Endothelial cell of umbilical vein (primary cell): ENCODE results near the gene ASMTL. TPM values are rescaled to one million over a fixed set of nuclear protein-coding genes. Genes with fewer than 3 reads are reported as not detected.

Experiments used
- BruUV-seq: library from RNA; stranded (reverse); fragments of 400-500 nt; replicated peaks from 2 replicates; lab custom pipeline; 2021; lab: Mats Ljungman, UMichigan
- CTCF ChIA-PET: fragments of 300-600, 350-600 bp; sonication (Branson Sonifier 250); formaldehyde crosslinking; loops from one replicate; lab custom pipeline; 2021; ENCODE audit warnings: antibody characterized with exemption, inconsistent platforms; lab: Charles Lee
- POLR2A ChIA-PET: fragments of 300-600, 350-600 bp; sonication (Branson Sonifier 250); formaldehyde crosslinking; loops from one replicate; lab custom pipeline; 2021; ENCODE audit warnings: antibody characterized with exemption, inconsistent platforms; lab: Charles Lee
- DNase-seq: peaks from one replicate; pipeline ENCODE4 v3.0.0-alpha.2; 2011; ENCODE audit warnings: low read depth, low spot score
- FAIRE-seq: peaks from 2 replicates; lab custom pipeline; 2011; peaks lifted over from hg19 to GRCh38; lab: Jason Lieb, UNC
- H2AFZ ChIP-seq: 2 replicates; pipeline ENCODE4 v1.6.0; 2012; ENCODE audit warnings: low read depth, low read length, control low read depth, inconsistent platforms
- H3K27ac ChIP-seq: 2 replicates; pipeline ENCODE4 v1.5.1; 2011; ENCODE audit warnings: low read depth, mild to moderate bottlenecking, control low read depth, low read length, moderate library complexity; ENCODE audit not compliant: insufficient read depth
- H3K27me3 ChIP-seq, 2 experiments: 2 replicates each; pipeline versions ENCODE4 v1.6.0 to v1.6.1; 2011; ENCODE audit warnings: low read length in 2 of 2, mixed read lengths in 1 of 2; ENCODE audit not compliant: control insufficient read depth in 2 of 2, insufficient read depth in 2 of 2
- H3K36me3 ChIP-seq, 2 experiments: 2 replicates in 1 of 2; 3 replicates in 1 of 2; pipeline ENCODE4 v1.5.1; 2011; ENCODE audit warnings: low read length in 2 of 2, mild to moderate bottlenecking in 1 of 2, moderate library complexity in 1 of 2; ENCODE audit not compliant: control insufficient read depth in 2 of 2, insufficient read depth in 2 of 2; ENCODE audit errors: extremely low read depth in 1 of 2
- H3K4me1 ChIP-seq: 3 replicates; pipeline ENCODE4 v1.5.1; 2011; ENCODE audit warnings: mild to moderate bottlenecking, low read length; ENCODE audit not compliant: control insufficient read depth, insufficient read depth; ENCODE audit errors: extremely low read depth
- H3K4me2 ChIP-seq: 2 replicates; pipeline ENCODE4 v1.6.1; 2011; ENCODE audit warnings: low read length, control low read depth, mixed read lengths; ENCODE audit not compliant: insufficient read depth
- H3K4me3 ChIP-seq, 3 experiments: fragments of 200-600 bp in 1 of 3; sonication (generic), shearing (Covaris generic) in 1 of 3; replicated peaks in 1 of 3; 2 replicates each; pipeline ENCODE4 v1.5.1; 2011 to 2016; ENCODE audit warnings: control low read depth in 3 of 3, low read length in 3 of 3, mild to moderate bottlenecking in 2 of 3, inconsistent platforms in 1 of 3, low read depth in 1 of 3, moderate library complexity in 1 of 3; ENCODE audit not compliant: insufficient read depth in 1 of 3
- H3K79me2 ChIP-seq: 2 replicates; pipeline ENCODE4 v1.6.0; 2012; ENCODE audit warnings: low read length, inconsistent platforms; ENCODE audit not compliant: control insufficient read depth, insufficient read depth
- H3K9ac ChIP-seq: replicated peaks from 2 replicates; pipeline ENCODE3; 2011; ENCODE audit warnings: low read length, control low read depth; ENCODE audit not compliant: insufficient read depth; ENCODE audit errors: extremely low read depth
- H3K9me1 ChIP-seq: replicated peaks from 3 replicates; pipeline ENCODE4 v1.6.0; 2011; ENCODE audit warnings: mild to moderate bottlenecking, low read length; ENCODE audit not compliant: control insufficient read depth, insufficient read depth; ENCODE audit errors: extremely low read depth
- H3K9me3 ChIP-seq: replicated peaks from 2 replicates; pipeline ENCODE4 v1.5.1; 2012; ENCODE audit warnings: low read length, inconsistent platforms; ENCODE audit not compliant: control insufficient read depth, insufficient read depth
- H4K20me1 ChIP-seq: replicated peaks from 2 replicates; pipeline ENCODE3; 2011; ENCODE audit warnings: mild to moderate bottlenecking, low read length; ENCODE audit not compliant: control insufficient read depth, insufficient read depth; ENCODE audit errors: extremely low read depth
- EZH2 ChIP-seq: IDR thresholded peaks from 2 replicates; pipeline ENCODE4 v1.6.1; 2012; ENCODE audit warnings: borderline replicate concordance, low read depth, mild to moderate bottlenecking, moderate library complexity, low read length, inconsistent platforms; ENCODE audit not compliant: severe bottlenecking
- FOS ChIP-seq: IDR thresholded peaks from 2 replicates; pipeline ENCODE4 v1.6.1; 2011; ENCODE audit warnings: mild to moderate bottlenecking, low read length, moderate library complexity, borderline replicate concordance; ENCODE audit not compliant: insufficient read depth
- GATA2 ChIP-seq: IDR thresholded peaks from 2 replicates; pipeline ENCODE4 v1.7.0; 2011; ENCODE audit warnings: low read depth, mild to moderate bottlenecking, moderate library complexity, mixed read lengths, low read length; ENCODE audit not compliant: insufficient read length, insufficient read depth
- JUN ChIP-seq: IDR thresholded peaks from 2 replicates; pipeline ENCODE4 v1.6.1; 2011; ENCODE audit warnings: borderline replicate concordance, low read depth; ENCODE audit not compliant: insufficient read length, insufficient read depth
- MYC ChIP-seq: IDR thresholded peaks from one replicate; pipeline ENCODE4 v1.6.1; 2011; ENCODE audit warnings: mild to moderate bottlenecking, low read depth, low read length
- POLR2A ChIP-seq: IDR thresholded peaks from 2 replicates; pipeline ENCODE4 v1.6.1; 2012; ENCODE audit warnings: low read depth, mild to moderate bottlenecking, control low read depth, low read length
- POLR2AphosphoS5 ChIP-seq: IDR thresholded peaks from 2 replicates; pipeline ENCODE4 v1.6.1; 2012; ENCODE audit warnings: low read depth, mild to moderate bottlenecking, control low read depth, low read length, moderate library complexity; ENCODE audit not compliant: insufficient read depth
- dilution Hi-C: fragments of 300-500 bp; cut with MboI; formaldehyde crosslinking; loops from one replicate; pipeline ENCODE4 v1.15.0; 2019; ENCODE audit warnings: low sequenced_read_pairs; ENCODE audit not compliant: extremely low pct_ligation_motif_present
- intact Hi-C: fragments of 100-400 bp; cut with micrococcal nuclease; formaldehyde crosslinking; loops from one replicate; pipeline ENCODE4 v1.10.0; 2022
- polyA plus RNA-seq, 4 experiments: library from polyadenylated mRNA; depleted of rRNA in 3 of 4; stranded (reverse) in 3 of 4; unstranded in 1 of 4; fragments of >200 nt; gene quantifications; 2 replicates each; pipeline versions ENCODE4 v1.2.1 to v1.2.3, GENCODE V29; 2011 to 2012; ENCODE audit warnings: missing spikeins in 1 of 4
- total RNA-seq: library from RNA; stranded (reverse); gene quantifications from 2 replicates; pipeline ENCODE4 v1.2.3, GENCODE V29; 2021
- TF ChIP-seq, protein P1 (sequence below), 2 donors: IDR thresholded peaks; 1 replicate in 1 of 2; 2 replicates in 1 of 2; pipeline ENCODE4 v1.5.1; 2011; ENCODE audit warnings: low read length in 2 of 2, mild to moderate bottlenecking in 2 of 2, moderate library complexity in 2 of 2, control low read depth in 1 of 2, inconsistent platforms in 1 of 2, low read depth in 1 of 2; ENCODE audit not compliant: insufficient read depth in 1 of 2; ENCODE audit errors: extremely low read depth in 1 of 2
- TF ChIP-seq, protein P2 (sequence below): IDR thresholded peaks from 2 replicates; pipeline ENCODE4 v1.6.1; 2011; ENCODE audit not compliant: insufficient read depth, insufficient read length

The ASMTL gene
- total and polyA plus RNA-seq, 2 donors (not counting 3 experiments of a cell fraction or from before 2014, with no cell fraction given) = 27.1 to 29.9 TPM

DNA sequence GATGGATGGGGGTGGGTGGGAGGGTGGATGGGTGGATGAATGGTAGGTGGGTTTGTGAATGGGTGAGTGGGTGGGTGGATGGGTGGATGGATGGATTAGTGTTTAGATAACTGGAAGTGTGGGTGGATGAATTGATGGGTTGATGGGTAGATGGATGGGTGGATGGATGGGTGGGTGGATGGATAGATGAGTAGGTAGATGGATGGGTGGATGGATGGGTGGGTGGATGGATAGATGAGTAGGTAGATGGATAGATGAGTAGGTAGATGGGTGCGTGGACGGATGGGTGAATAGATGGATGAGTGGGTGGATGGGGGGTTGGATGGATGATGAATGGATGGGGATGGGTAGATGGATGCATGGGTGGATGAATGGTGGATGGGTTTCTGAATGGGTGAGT lies 20.3 kb upstream of the ASMTL start:
- TF ChIP-seq POLR2AphosphoS5 (no peak), GATA2 (no peak), JUN (no peak), FOS (no peak), MYC (no peak), POLR2A (no peak), EZH2 (no peak)
- TF ChIP-seq, protein P1, sequence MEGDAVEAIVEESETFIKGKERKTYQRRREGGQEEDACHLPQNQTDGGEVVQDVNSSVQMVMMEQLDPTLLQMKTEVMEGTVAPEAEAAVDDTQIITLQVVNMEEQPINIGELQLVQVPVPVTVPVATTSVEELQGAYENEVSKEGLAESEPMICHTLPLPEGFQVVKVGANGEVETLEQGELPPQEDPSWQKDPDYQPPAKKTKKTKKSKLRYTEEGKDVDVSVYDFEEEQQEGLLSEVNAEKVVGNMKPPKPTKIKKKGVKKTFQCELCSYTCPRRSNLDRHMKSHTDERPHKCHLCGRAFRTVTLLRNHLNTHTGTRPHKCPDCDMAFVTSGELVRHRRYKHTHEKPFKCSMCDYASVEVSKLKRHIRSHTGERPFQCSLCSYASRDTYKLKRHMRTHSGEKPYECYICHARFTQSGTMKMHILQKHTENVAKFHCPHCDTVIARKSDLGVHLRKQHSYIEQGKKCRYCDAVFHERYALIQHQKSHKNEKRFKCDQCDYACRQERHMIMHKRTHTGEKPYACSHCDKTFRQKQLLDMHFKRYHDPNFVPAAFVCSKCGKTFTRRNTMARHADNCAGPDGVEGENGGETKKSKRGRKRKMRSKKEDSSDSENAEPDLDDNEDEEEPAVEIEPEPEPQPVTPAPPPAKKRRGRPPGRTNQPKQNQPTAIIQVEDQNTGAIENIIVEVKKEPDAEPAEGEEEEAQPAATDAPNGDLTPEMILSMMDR (IDR thresholded peaks at IDR 0.05; ENCODE audit: extremely low read depth in 1 of 2, insufficient read depth in 1 of 2, low read depth in 1 of 2, low read length in 2 of 2) = no peak
- TF ChIP-seq, protein P2, sequence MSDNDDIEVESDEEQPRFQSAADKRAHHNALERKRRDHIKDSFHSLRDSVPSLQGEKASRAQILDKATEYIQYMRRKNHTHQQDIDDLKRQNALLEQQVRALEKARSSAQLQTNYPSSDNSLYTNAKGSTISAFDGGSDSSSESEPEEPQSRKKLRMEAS = no peak
- H3K9ac ChIP-seq = no peak overlapping the region
- no TSS peak for BruUV-seq
- CTCF ChIA-PET = no interaction called here
- no peaks in the 10 kb centered on the region for H3K27me3 ChIP-seq
- DNase-seq (no peak), FAIRE-seq (no peak)
- intact Hi-C loops (no loop called here), dilution Hi-C loops (no loop called here)
- H2AFZ ChIP-seq = no peak overlapping the region
- no peak overlapping the region for H3K27ac ChIP-seq
- H4K20me1 ChIP-seq = no peaks in the 10 kb centered on the region
- no peaks in the 10 kb centered on the region for H3K4me1 ChIP-seq
- POLR2A ChIA-PET = no interaction called here
- no peak overlapping the region for H3K4me2 ChIP-seq
- no peak overlapping the region for H3K4me3 ChIP-seq
- no peaks in the 10 kb centered on the region for H3K9me1 ChIP-seq
- no peaks in the 10 kb centered on the region for H3K36me3 ChIP-seq
- H3K79me2 ChIP-seq = no peaks in the 10 kb centered on the region
- no peaks in the 10 kb centered on the region for H3K9me3 ChIP-seq
